T-helper 2 cell (primary cell): ENCODE results near the gene UPK1A.

Source experiments
- DNase-seq, 5 experiments: peaks; one replicate each; pipeline versions ENCODE4 v3.0.0 to v3.0.0-alpha.2; 2012 to 2022

Gene UPK1A

GRCh38 chr19:35693422-35693821 lies 27.1 kb downstream of the UPK1A start:
- no peak for DNase-seq

GRCh38 chr19:35693835-35694599 lies 27.7 kb downstream of the UPK1A start:
- peak; percentile 63 to 90 (median 82) for DNase-seq

GRCh38 chr19:35695895-35696422 lies 29.6 kb downstream of the UPK1A start:
- DNase-seq, result no peak

GRCh38 chr19:35696835-35697234 lies 30.5 kb downstream of the UPK1A start:
- DNase-seq, result no peak

- DNase-seq, result peak; percentile 76 to 99 (median 86)
Observed at GRCh38 chr19:35702223-35703012, 36.1 kb downstream of the UPK1A start.

GRCh38 chr19:35703343-35703742 lies 37.0 kb downstream of the UPK1A start:
- no peak for DNase-seq

GRCh38 chr19:35704218-35704617 lies 37.9 kb downstream of the UPK1A start, which contains the start of gene ZBTB32:
TSS of gene ZBTB32 (plus strand) at chr19:35704558. CDS start at chr19:35714627, 10,069 bp downstream.
- DNase-seq, result no peak

GRCh38 chr19:35708391-35708790 lies 42.1 kb downstream of the UPK1A start:
- no peak for DNase-seq

- peak in 2 of 5 experiments; percentile 47 to 88 for DNase-seq
Observed at GRCh38 chr19:35710784-35711723, 44.7 kb downstream of the UPK1A start.

GRCh38 chr19:35712567-35713505 lies 46.5 kb downstream of the UPK1A start:
- DNase-seq, result peak in 4 of 5 experiments; percentile 37 to 96 (median 48)

GRCh38 chr19:35713506-35713850 lies 47.2 kb downstream of the UPK1A start:
- DNase-seq, result no peak

GRCh38 chr19:35713904-35714495 lies 47.7 kb downstream of the UPK1A start:
- DNase-seq, result no peak

- DNase-seq, result peak in 1 of 5 experiments; percentile 59
Observed at GRCh38 chr19:35714601-35715354, 48.5 kb downstream of the UPK1A start.

- no peak for DNase-seq
Observed at GRCh38 chr19:35715355-35715809, 49.1 kb downstream of the UPK1A start.

- DNase-seq, result peak in 1 of 5 experiments; percentile 35
Observed at GRCh38 chr19:35715981-35716800, 49.9 kb downstream of the UPK1A start.

- peak; percentile 92 to 99 (median 97) for DNase-seq
Observed at GRCh38 chr19:35716801-35717664, 50.7 kb downstream of the UPK1A start.

- DNase-seq, result no peak
Observed at GRCh38 chr19:35717665-35718344, 51.5 kb downstream of the UPK1A start, which contains the start of gene KMT2B. TSS of gene KMT2B (plus strand) at chr19:35718003. CDS start at chr19:35718019, 16 bp downstream.
